Esophagus squamous epithelium (tissue), 5 donors: ENCODE measurements around the gene ZNF496. TPM values are rescaled to one million over a fixed set of nuclear protein-coding genes. Genes with fewer than 3 reads are reported as not detected.

Source experiments
- DNase-seq: peaks from one replicate; lab custom pipeline; 2025; lab: John Stamatoyannopoulos, UW
- H3K27ac ChIP-seq, 4 donors: fragments of 200-600 bp; sonication (generic); one replicate each; pipeline ENCODE4 v1.5.1; 2016 to 2019; ENCODE audit warnings: mild to moderate bottlenecking in 1 of 4
- H3K27me3 ChIP-seq, 4 donors: fragments of 200-600 bp; sonication (generic); 1 replicate in 3 of 4; 2 replicates in 1 of 4; pipeline versions ENCODE4 v1.5.1 to v1.6.0; 2017 to 2021; ENCODE audit warnings: antibody characterized with exemption in 1 of 4
- H3K36me3 ChIP-seq, 3 donors: fragments of 200-600 bp; sonication (generic); one replicate each; pipeline ENCODE4 v1.5.1; 2016 to 2019
- H3K4me1 ChIP-seq, 3 donors: fragments of 200-600 bp; sonication (generic); one replicate each; pipeline ENCODE4 v1.5.1; 2017 to 2019
- H3K4me3 ChIP-seq, 4 donors: fragments of 200-600 bp; sonication (generic); 1 replicate in 3 of 4; 2 replicates in 1 of 4; pipeline ENCODE4 v1.5.1; 2016 to 2019; ENCODE audit warnings: mild to moderate bottlenecking in 2 of 4, moderate library complexity in 1 of 4
- H3K9me3 ChIP-seq, 3 donors: fragments of 200-600 bp; sonication (generic); one replicate each; pipeline ENCODE4 v1.5.1; 2016 to 2019
- POLR2A ChIP-seq, 4 donors: fragments of 450-650 bp; IDR thresholded peaks; one replicate each; pipeline ENCODE4 v1.6.1; 2017; ENCODE audit warnings: antibody characterized with exemption in 4 of 4, mild to moderate bottlenecking in 4 of 4, moderate library complexity in 3 of 4
- WGBS, 2 donors: methylation state at CpG; one replicate each; pipeline ENCODE4 v1.1.5; 2018; 5-methylcytosine and 5-hydroxymethylcytosine counted together
- intact Hi-C: fragments of 100-400 bp; cut with DNase I; formaldehyde crosslinking; loops from one replicate; pipeline ENCODE4 v1.15.0; 2022
- total RNA-seq, 4 donors: library from RNA; depleted of rRNA; stranded (reverse); fragments of >200 nt; gene quantifications; one replicate each; pipeline ENCODE4 v1.1.0, GENCODE V29; 2016
- TF ChIP-seq, protein P1 (sequence below), 6 experiments: fragments of 450-650 bp in 4 of 6; fragments of 200-600 bp in 2 of 6; sonication (generic) in 2 of 6; IDR thresholded peaks; one replicate each; pipeline ENCODE4 v1.5.1; 2016 to 2019; ENCODE audit warnings: antibody characterized with exemption in 6 of 6, mild to moderate bottlenecking in 4 of 6, moderate library complexity in 4 of 6
- donor health status: DM: yes; HTN: yes; CAD: no.

ZNF496 gene
- total RNA-seq, 4 donors from 2014 or later, result 8.9 to 21.2 (median 9.5) TPM

GRCh38 chr1:247373721-247374141 is 42.1 kb upstream of the ZNF496 start:
- H3K27me3 ChIP-seq, result peaks cover 0 to 19% (median 0%) of the 10 kb centered on the region in 4 donors
- no peak for DNase-seq
- intact Hi-C loops, result no loop called here

GRCh38 chr1:247371801-247372259 is 40.2 kb upstream of the ZNF496 start:
- TF ChIP-seq POLR2A (IDR thresholded peaks at IDR 0.05), result no peak
- TF ChIP-seq, protein P1, sequence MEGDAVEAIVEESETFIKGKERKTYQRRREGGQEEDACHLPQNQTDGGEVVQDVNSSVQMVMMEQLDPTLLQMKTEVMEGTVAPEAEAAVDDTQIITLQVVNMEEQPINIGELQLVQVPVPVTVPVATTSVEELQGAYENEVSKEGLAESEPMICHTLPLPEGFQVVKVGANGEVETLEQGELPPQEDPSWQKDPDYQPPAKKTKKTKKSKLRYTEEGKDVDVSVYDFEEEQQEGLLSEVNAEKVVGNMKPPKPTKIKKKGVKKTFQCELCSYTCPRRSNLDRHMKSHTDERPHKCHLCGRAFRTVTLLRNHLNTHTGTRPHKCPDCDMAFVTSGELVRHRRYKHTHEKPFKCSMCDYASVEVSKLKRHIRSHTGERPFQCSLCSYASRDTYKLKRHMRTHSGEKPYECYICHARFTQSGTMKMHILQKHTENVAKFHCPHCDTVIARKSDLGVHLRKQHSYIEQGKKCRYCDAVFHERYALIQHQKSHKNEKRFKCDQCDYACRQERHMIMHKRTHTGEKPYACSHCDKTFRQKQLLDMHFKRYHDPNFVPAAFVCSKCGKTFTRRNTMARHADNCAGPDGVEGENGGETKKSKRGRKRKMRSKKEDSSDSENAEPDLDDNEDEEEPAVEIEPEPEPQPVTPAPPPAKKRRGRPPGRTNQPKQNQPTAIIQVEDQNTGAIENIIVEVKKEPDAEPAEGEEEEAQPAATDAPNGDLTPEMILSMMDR (IDR thresholded peaks at IDR 0.05), result no peak
- H3K4me3 ChIP-seq, result no peak overlapping the region
- WGBS, 2 donors, result 86 to 88% methylated on average over 16 of the region's 16 CpGs
- peaks cover 0 to 19% (median 0%) of the 10 kb centered on the region in 4 donors for H3K27me3 ChIP-seq
- intact Hi-C loops, result no loop called here
- no peaks in the 10 kb centered on the region for H3K36me3 ChIP-seq
- no peak for DNase-seq
- H3K4me1 ChIP-seq, result peaks cover 0 to 29% (median 2%) of the 10 kb centered on the region in 3 donors
- H3K9me3 ChIP-seq, result no peaks in the 10 kb centered on the region
- H3K27ac ChIP-seq, result no peak overlapping the region

More at GRCh38 chr1:247373721-247374141, 42.1 kb upstream of the ZNF496 start:
- Histone ChIP-seq H3K9me3 (no peaks in the 10 kb centered on the region), H3K27ac (no peak overlapping the region), H3K36me3 (no peaks in the 10 kb centered on the region), H3K4me3 (peak overlapping the region in 2 of 4 donors; percentile 50 to 61), H3K4me1 (peaks cover 0 to 26% (median 2%) of the 10 kb centered on the region in 3 donors)
- 12 to 21% methylated on average over 15 to 19 of the region's 26 CpGs for WGBS, 2 donors
- TF ChIP-seq, protein P1 (IDR thresholded peaks at IDR 0.05), result peak in 4 of 6 experiments; percentile 32 to 49 (median 36)
- no peak for TF ChIP-seq POLR2A (IDR thresholded peaks at IDR 0.05)

DNA sequence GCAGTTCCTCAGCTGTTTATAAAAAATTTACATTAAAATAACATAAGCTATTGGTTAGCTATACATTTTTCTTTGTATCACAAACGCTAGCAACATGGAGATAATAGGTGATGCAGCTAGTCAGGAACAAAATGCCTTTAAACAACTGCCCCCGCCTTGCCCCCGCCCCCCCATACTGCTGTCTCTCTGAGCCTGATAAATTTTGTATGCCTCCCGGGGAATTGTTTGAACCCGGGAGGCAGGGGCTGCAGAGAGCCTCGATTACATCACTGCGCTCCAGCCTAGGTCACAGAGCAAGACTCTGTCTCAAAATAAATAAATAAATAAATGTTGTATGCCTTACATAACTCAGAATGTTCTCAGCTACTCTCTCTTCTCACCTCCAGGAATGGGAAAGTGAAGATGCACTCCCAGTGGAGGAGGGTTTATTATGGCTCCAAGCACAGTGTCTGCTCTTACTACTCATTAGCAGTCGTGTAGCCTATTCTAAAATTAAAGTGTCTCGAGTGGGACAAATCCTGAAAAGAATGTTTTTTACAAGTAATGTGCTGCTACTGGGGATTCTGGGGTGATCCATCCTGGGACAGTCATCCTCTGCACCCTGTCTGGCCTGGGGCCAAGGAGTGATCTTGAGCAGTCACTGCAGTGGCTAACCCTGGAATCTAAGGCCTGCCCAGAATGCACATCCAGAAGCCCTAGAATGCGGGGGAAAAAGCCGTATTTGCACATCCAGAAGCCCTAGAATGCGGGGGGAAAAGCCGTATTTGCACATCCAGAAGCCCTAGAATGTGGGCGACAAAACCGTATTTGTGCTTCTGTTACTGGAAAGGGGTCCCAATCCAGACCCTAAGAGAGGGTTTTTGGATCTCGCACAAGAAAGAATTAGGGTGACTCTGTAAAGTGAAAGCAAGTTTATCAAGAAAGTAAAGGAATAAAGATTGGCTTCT is 39.4 kb upstream of the ZNF496 start:
- no peak overlapping the region for H3K27ac ChIP-seq
- H3K36me3 ChIP-seq, result no peaks in the 10 kb centered on the region
- H3K27me3 ChIP-seq, result peaks cover 0 to 25% (median 0%) of the 10 kb centered on the region in 4 donors
- intact Hi-C loops, result no loop called here
- H3K4me1 ChIP-seq, result peaks cover 0 to 29% (median 2%) of the 10 kb centered on the region in 3 donors
- WGBS, 2 donors, result 72 to 74% methylated on average over 15 to 16 of the region's 16 CpGs
- H3K4me3 ChIP-seq, result no peak overlapping the region
- no peaks in the 10 kb centered on the region for H3K9me3 ChIP-seq
- TF ChIP-seq, protein P1 (IDR thresholded peaks at IDR 0.05), result no peak
- no peak for TF ChIP-seq POLR2A (IDR thresholded peaks at IDR 0.05)
- DNase-seq, result no peak

DNA sequence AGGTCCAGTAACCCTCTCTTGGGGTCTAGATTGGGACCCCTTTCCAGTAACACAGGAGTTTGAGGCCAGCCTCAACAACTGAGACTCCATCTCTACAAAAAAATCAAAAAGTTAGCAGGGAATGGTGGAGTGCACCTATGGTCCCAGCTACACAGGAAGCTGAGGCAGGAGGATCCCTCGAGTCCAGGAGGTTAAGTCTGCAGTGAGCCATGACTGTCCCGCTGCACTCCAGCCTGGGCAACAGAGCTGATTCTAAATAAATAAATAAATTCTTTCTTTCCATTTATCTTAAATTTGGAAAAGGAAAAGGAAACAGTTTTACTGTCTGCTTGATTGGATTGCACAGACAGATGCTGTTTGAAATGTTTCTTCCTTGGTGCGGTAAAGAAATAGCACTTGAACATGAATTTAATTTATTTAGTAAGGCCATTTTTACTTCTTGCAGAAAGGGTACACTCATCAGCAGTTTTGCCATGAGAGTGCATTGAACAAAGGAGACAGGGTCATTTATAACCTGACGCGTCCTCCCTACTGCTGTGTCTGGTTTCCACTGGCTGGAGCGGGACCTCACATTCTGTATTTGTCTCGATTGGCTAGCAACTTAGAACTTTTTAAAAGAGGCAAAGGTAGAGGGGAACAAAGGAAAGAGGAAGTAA is 37.0 kb upstream of the ZNF496 start:
- TF ChIP-seq POLR2A (IDR thresholded peaks at IDR 0.05), result no peak
- TF ChIP-seq, protein P1 (IDR thresholded peaks at IDR 0.05), result no peak

More for the DNA sequence above, 37.0 kb upstream of the ZNF496 start:
- Histone ChIP-seq H3K27me3 (peaks cover 0 to 41% (median 0%) of the 10 kb centered on the region in 4 donors), H3K9me3 (no peaks in the 10 kb centered on the region), H3K4me3 (no peak overlapping the region), H3K27ac (peak overlapping the region in 1 of 4 donors; percentile 17), H3K4me1 (peaks cover 0 to 24% (median 2%) of the 10 kb centered on the region in 3 donors), H3K36me3 (no peaks in the 10 kb centered on the region)
- intact Hi-C loops, result no loop called here
- 45 to 53% methylated on average over 7 of the region's 7 CpGs for WGBS, 2 donors
- no peak for DNase-seq
